K562 (cell line): Measurements from ENCODE around the gene INTS1. TPM values are rescaled to one million over a fixed set of nuclear protein-coding genes. Genes with fewer than 3 reads are reported as not detected.

ENCODE experiments used
- ATF1 ChIP-seq, 2 experiments: fragments of 450-650 bp in 1 of 2; IDR thresholded peaks; 2 replicates each; pipeline ENCODE4 v1.6.1; 2016; ENCODE audit warnings: missing compliant biosample characterization in 1 of 2, missing genetic modification characterization in 1 of 2
- CBX8 ChIP-seq: fragments of 200-600 bp; sonication (generic); IDR thresholded peaks from 2 replicates; pipeline ENCODE4 v1.6.1; 2012; ENCODE audit warnings: borderline replicate concordance, mixed run types, low read depth, mild to moderate bottlenecking, moderate library complexity, mixed read lengths, low read length, control low read depth, inconsistent platforms; ENCODE audit not compliant: poor library complexity, severe bottlenecking; ENCODE audit errors: extremely low read depth
- GABPA ChIP-seq: fragments of 200-800 bp; sonication (Bioruptor generic); conservative IDR thresholded peaks from 2 replicates; pipeline ENCODE4 v1.6.1; 2016; ENCODE audit warnings: low read depth, missing genetic modification characterization, missing compliant biosample characterization
- RBM39 ChIP-seq: fragments of 200-400 bp; formaldehyde crosslinking; optimal IDR thresholded peaks from 2 replicates; pipeline ENCODE3; 2018; ENCODE audit warnings: low read depth, low read length
- SIN3A ChIP-seq, 2 experiments: fragments of 150-350 bp in 1 of 2; IDR thresholded peaks; 2 replicates each; pipeline ENCODE4 v1.6.1; 2011 to 2016; ENCODE audit warnings: borderline replicate concordance in 2 of 2, low read depth in 2 of 2, low read length in 2 of 2, mild to moderate bottlenecking in 2 of 2, moderate library complexity in 2 of 2; ENCODE audit not compliant: control insufficient read depth in 1 of 2
- SREBF2 ChIP-seq: sonication (generic); formaldehyde crosslinking; IDR thresholded peaks from 2 replicates; pipeline ENCODE4 v1.4.0; 2020; ENCODE audit warnings: mild to moderate bottlenecking, missing genetic modification reagents
- ZNF217 ChIP-seq: sonication (generic); formaldehyde crosslinking; IDR thresholded peaks from 2 replicates; pipeline ENCODE4 v1.8.0; 2022; ENCODE audit warnings: mild to moderate bottlenecking, missing genetic modification reagents
- polyA plus RNA-seq, 8 experiments: library from polyadenylated mRNA; depleted of rRNA in 4 of 8; stranded (reverse) in 5 of 8; unstranded in 3 of 8; fragments of >200 nt; fragmentation: Nextera tagmentation in 2 of 8; fragmentation: Illumina TruSeq in 1 of 8; extraction: Ambion mirVana in 2 of 8; extraction: Trizol in 1 of 8; gene quantifications; 2 replicates each; pipeline versions ENCODE4 v1.2.1 to v1.2.3, GENCODE V29; 2011 to 2014; ENCODE audit warnings: inconsistent platforms in 1 of 8, missing spikeins in 1 of 8
- total RNA-seq, 7 experiments: library from RNA; depleted of rRNA in 6 of 7; stranded (reverse); fragments of >200 nt in 6 of 7; fragmentation: Illumina TruSeq in 2 of 7; extraction: Trizol in 2 of 7; gene quantifications; 2 replicates each; pipeline versions ENCODE4 v1.2.1 to v1.2.3, GENCODE V29; 2011 to 2021; ENCODE audit warnings: low replicate concordance in 1 of 7

Gene INTS1
- total and polyA plus RNA-seq, 9 of the 15 experiments (the other 6 are each of a cell fraction or from before 2014, with no cell fraction given), result 0.34 to 119 (median 18.5) TPM

- no peak for TF ChIP-seq CBX8
- TF ChIP-seq SIN3A (IDR thresholded peaks at IDR 0.05; ENCODE audit: borderline replicate concordance in 2 of 2, control insufficient read depth in 1 of 2, low read depth in 2 of 2, low read length in 2 of 2), result no peak
- TF ChIP-seq RBM39, result no peak
- TF ChIP-seq SREBF2 (CRISPR knock-in tag), result no peak
- TF ChIP-seq ATF1 (CRISPR knock-in tag; IDR thresholded peaks at IDR 0.05), result no peak
- TF ChIP-seq ATF1 (tag; IDR thresholded peaks at IDR 0.05), result no peak; the same call in none of the 2 replicates
- no peak for TF ChIP-seq GABPA (tag)
- TF ChIP-seq ZNF217 (CRISPR knock-in tag), result no peak
These were observed 8.8 kb upstream of the INTS1 start (continued) for GRCh38 chr7:1512781-1513656.
